ENCODE data around the gene PJA1.

GRCh38 chrX:69195192-69195591 is 29.9 kb upstream of the PJA1 start:
- TF ChIP-seq CTCF (IDR thresholded peaks at IDR 0.05) (no peak), EZH2phosphoT487 (IDR thresholded peaks at IDR 0.05; ENCODE audit: borderline replicate concordance, low read depth) (no peak), SIN3A (IDR thresholded peaks at IDR 0.05; ENCODE audit: borderline replicate concordance, low read depth, low read length) (no peak), USF1 (IDR thresholded peaks at IDR 0.05; ENCODE audit: borderline replicate concordance, low read depth) (no peak), TCF12 (IDR thresholded peaks at IDR 0.05) (no peak)
- TF ChIP-seq, protein P1, sequence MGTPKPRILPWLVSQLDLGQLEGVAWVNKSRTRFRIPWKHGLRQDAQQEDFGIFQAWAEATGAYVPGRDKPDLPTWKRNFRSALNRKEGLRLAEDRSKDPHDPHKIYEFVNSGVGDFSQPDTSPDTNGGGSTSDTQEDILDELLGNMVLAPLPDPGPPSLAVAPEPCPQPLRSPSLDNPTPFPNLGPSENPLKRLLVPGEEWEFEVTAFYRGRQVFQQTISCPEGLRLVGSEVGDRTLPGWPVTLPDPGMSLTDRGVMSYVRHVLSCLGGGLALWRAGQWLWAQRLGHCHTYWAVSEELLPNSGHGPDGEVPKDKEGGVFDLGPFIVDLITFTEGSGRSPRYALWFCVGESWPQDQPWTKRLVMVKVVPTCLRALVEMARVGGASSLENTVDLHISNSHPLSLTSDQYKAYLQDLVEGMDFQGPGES (IDR thresholded peaks at IDR 0.05; ENCODE audit: low read depth, low read length): no peak
- TF ChIP-seq, protein P2, sequence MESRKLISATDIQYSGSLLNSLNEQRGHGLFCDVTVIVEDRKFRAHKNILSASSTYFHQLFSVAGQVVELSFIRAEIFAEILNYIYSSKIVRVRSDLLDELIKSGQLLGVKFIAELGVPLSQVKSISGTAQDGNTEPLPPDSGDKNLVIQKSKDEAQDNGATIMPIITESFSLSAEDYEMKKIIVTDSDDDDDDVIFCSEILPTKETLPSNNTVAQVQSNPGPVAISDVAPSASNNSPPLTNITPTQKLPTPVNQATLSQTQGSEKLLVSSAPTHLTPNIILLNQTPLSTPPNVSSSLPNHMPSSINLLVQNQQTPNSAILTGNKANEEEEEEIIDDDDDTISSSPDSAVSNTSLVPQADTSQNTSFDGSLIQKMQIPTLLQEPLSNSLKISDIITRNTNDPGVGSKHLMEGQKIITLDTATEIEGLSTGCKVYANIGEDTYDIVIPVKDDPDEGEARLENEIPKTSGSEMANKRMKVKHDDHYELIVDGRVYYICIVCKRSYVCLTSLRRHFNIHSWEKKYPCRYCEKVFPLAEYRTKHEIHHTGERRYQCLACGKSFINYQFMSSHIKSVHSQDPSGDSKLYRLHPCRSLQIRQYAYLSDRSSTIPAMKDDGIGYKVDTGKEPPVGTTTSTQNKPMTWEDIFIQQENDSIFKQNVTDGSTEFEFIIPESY (IDR thresholded peaks at IDR 0.05; ENCODE audit: borderline replicate concordance, low read depth): no peak
